Neural progenitor cell (in vitro differentiated cells): ENCODE data around the gene ALDOA. TPM values are rescaled to one million over a fixed set of nuclear protein-coding genes. Genes with fewer than 3 reads are reported as not detected.

ENCODE experiments used
- DNase-seq: peaks from one replicate; pipeline ENCODE4 v3.0.0-alpha.2; 2016; ENCODE audit warnings: low spot score
- H2AFZ ChIP-seq: fragments of 200-600 bp; sonication (generic); replicated peaks from 2 replicates; pipeline ENCODE4 v1.6.1; 2016; ENCODE audit warnings: antibody characterized with exemption
- H3F3A ChIP-seq: fragments of 200-600 bp; sonication (generic); 2 replicates; pipeline ENCODE4 v1.6.1; 2016; ENCODE audit warnings: antibody characterized with exemption, low read depth
- H3K27ac ChIP-seq: fragments of 200-600 bp; sonication (generic); 2 replicates; pipeline ENCODE4 v1.5.1; 2016; ENCODE audit warnings: mild to moderate bottlenecking
- H3K27me3 ChIP-seq: fragments of 200-600 bp; sonication (generic); 2 replicates; pipeline ENCODE4 v1.6.1; 2016; ENCODE audit warnings: mild to moderate bottlenecking, moderate library complexity
- H3K36me3 ChIP-seq: fragments of 200-600 bp; sonication (generic); 2 replicates; pipeline ENCODE4 v1.5.1; 2016
- H3K4me1 ChIP-seq: fragments of 200-600 bp; sonication (generic); 2 replicates; pipeline ENCODE4 v1.6.1; 2016; ENCODE audit warnings: mixed run types
- H3K4me2 ChIP-seq: fragments of 200-600 bp; sonication (generic); 2 replicates; pipeline ENCODE4 v1.6.1; 2016
- H3K4me3 ChIP-seq: fragments of 200-600 bp; sonication (generic); 2 replicates; pipeline ENCODE4 v1.5.1; 2016
- H3K79me2 ChIP-seq: fragments of 200-600 bp; sonication (generic); 2 replicates; pipeline ENCODE4 v1.6.1; 2016; ENCODE audit warnings: low read depth
- H3K9ac ChIP-seq: fragments of 200-600 bp; sonication (generic); 2 replicates; pipeline ENCODE4 v1.6.1; 2016
- H3K9me3 ChIP-seq: fragments of 200-600 bp; sonication (generic); 2 replicates; pipeline ENCODE4 v1.5.1; 2016; ENCODE audit warnings: low read depth
- H4K20me1 ChIP-seq: fragments of 200-600 bp; sonication (generic); 2 replicates; pipeline ENCODE4 v1.6.1; 2016; ENCODE audit warnings: low read depth
- H3K27ac Mint-ChIP-seq: 3 replicates; pipeline ENCODE4 v1.8.0; 2021; ENCODE audit warnings: mixed read lengths
- H3K27me3 Mint-ChIP-seq: 2 replicates; pipeline ENCODE4 v1.8.0; 2022; ENCODE audit warnings: low read depth, mild to moderate bottlenecking, inconsistent platforms, moderate library complexity, mixed read lengths; ENCODE audit not compliant: insufficient read depth
- H3K36me3 Mint-ChIP-seq: 3 replicates; pipeline ENCODE4 v1.8.0; 2021; ENCODE audit warnings: mixed read lengths
- H3K4me1 Mint-ChIP-seq: 3 replicates; pipeline ENCODE4 v1.8.0; 2021; ENCODE audit warnings: mixed read lengths
- H3K4me3 Mint-ChIP-seq: 3 replicates; pipeline ENCODE4 v1.8.0; 2021; ENCODE audit warnings: mild to moderate bottlenecking, moderate library complexity, mixed read lengths
- H3K9me3 Mint-ChIP-seq: 3 replicates; pipeline ENCODE4 v1.8.0; 2020; ENCODE audit warnings: mixed read lengths
- EZH2 ChIP-seq: fragments of 200-600 bp; sonication (generic); IDR thresholded peaks from 2 replicates; pipeline ENCODE4 v1.6.1; 2017; ENCODE audit warnings: antibody characterized with exemption, mild to moderate bottlenecking, moderate library complexity
- EZH2phosphoT487 ChIP-seq: fragments of 200-600 bp; sonication (generic); IDR thresholded peaks from 2 replicates; pipeline ENCODE4 v1.6.1; 2017; ENCODE audit warnings: antibody characterized with exemption
- total RNA-seq: library from RNA; depleted of rRNA; stranded (reverse); fragments of >200 nt; gene quantifications from 2 replicates; pipeline ENCODE4 v1.2.3, GENCODE V29; 2015; ENCODE audit warnings: low replicate concordance
- TF ChIP-seq, protein P1 (sequence below): fragments of 200-600 bp; sonication (generic); IDR thresholded peaks from 2 replicates; pipeline ENCODE4 v1.5.1; 2017; ENCODE audit warnings: antibody characterized with exemption, mild to moderate bottlenecking

The ALDOA gene
- total RNA-seq, 1 donor from 2014 or later: 469 TPM

DNA sequence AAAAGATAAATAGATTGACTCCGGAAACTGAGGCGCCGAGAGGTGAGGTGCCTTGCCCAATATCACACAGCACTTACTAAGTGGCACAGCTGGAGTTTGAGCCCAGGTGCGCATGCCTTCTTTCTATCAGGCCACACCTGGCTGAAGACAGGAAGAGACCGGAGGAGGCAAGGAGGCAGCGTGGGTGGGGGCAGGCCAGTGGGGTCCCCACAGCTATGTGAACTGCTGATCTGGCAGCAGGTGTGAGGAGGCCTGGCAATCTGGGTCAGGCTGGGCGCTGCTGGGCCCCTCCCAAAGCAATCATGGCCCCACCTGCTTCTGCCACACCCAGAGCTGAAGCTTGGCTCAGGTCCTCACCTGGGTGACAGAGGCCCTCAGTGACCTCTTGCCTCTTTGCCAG is 49.7 kb downstream of the ALDOA start:
- no peaks in the 10 kb centered on the region for H3K4me1 ChIP-seq
- H3K27me3 ChIP-seq: no peaks in the 10 kb centered on the region
- H3K4me2 ChIP-seq: no peak overlapping the region
- no peaks in the 10 kb centered on the region for H3K9me3 Mint-ChIP-seq
- TF ChIP-seq EZH2: no peak
- H2AFZ ChIP-seq: no peak overlapping the region
- H3F3A ChIP-seq: peaks cover 29% of the 10 kb centered on the region
- H3K27me3 Mint-ChIP-seq: peaks cover 6% of the 10 kb centered on the region
- DNase-seq: no peak
- no peak overlapping the region for H3K4me3 Mint-ChIP-seq
- no peak overlapping the region for H3K9ac ChIP-seq
- H3K36me3 ChIP-seq: no peaks in the 10 kb centered on the region
- no peak overlapping the region for H3K27ac ChIP-seq
- no peaks in the 10 kb centered on the region for H3K79me2 ChIP-seq
- no peak overlapping the region for H3K4me3 ChIP-seq
- H3K9me3 ChIP-seq: no peaks in the 10 kb centered on the region
- H4K20me1 ChIP-seq: peaks cover 29% of the 10 kb centered on the region
- H3K36me3 Mint-ChIP-seq: peaks cover 11% of the 10 kb centered on the region
- H3K27ac Mint-ChIP-seq: no peak overlapping the region
- H3K4me1 Mint-ChIP-seq: peaks cover 5% of the 10 kb centered on the region

DNA sequence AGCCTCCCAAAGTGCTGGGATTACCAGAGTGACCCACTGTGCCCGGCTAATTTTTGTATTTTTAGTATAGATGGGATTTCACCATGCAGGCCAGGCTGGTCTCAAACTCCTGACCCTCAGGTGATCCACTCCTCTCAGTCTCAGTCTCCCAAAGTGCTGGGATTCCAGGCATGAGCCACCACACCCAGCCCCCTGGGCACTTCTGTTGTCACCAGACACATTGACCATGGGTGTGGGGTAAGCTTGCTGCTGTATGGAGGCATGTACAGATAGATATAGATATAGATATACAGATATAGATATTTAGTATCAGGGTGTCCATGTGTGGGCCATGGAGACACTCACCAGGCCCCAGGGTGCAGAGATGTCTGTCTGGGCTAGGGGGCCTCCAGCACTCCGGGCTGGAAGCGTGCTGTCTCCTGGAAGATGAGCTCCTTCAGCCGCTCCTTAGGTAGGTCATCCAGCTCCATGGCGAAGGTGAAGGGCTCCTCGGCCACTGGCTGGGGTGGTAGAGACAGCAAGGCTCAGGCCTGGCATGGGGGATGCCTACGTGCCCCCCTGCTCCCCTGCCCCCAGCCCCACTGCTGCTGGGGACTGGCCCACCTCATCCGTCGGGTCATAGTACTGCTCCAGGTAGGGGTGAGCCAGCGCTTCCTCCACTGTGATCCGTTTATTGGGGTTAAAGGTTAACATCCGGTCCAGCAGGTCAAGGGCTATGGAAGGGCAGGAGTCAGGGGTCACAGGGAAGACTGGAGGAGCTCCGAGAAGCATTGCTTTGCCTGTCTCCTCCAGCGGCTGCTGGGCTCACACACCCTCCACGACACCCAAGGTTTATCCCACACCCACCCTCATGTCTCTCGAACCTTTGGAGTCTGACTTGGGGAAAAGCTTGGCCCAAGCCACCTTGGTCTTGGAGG is 51.0 kb downstream of the ALDOA start:
- H3K4me2 ChIP-seq: no peak overlapping the region
- TF ChIP-seq EZH2 (no peak), EZH2phosphoT487 (no peak)
- TF ChIP-seq, protein P1, sequence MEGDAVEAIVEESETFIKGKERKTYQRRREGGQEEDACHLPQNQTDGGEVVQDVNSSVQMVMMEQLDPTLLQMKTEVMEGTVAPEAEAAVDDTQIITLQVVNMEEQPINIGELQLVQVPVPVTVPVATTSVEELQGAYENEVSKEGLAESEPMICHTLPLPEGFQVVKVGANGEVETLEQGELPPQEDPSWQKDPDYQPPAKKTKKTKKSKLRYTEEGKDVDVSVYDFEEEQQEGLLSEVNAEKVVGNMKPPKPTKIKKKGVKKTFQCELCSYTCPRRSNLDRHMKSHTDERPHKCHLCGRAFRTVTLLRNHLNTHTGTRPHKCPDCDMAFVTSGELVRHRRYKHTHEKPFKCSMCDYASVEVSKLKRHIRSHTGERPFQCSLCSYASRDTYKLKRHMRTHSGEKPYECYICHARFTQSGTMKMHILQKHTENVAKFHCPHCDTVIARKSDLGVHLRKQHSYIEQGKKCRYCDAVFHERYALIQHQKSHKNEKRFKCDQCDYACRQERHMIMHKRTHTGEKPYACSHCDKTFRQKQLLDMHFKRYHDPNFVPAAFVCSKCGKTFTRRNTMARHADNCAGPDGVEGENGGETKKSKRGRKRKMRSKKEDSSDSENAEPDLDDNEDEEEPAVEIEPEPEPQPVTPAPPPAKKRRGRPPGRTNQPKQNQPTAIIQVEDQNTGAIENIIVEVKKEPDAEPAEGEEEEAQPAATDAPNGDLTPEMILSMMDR: no peak
- peaks cover 24% of the 10 kb centered on the region for H3F3A ChIP-seq
- no peaks in the 10 kb centered on the region for H3K27me3 ChIP-seq
- no peaks in the 10 kb centered on the region for H3K79me2 ChIP-seq
- no peaks in the 10 kb centered on the region for H3K36me3 ChIP-seq
- H3K9me3 ChIP-seq: no peaks in the 10 kb centered on the region
- no peak overlapping the region for H3K4me3 ChIP-seq
- no peak overlapping the region for H3K27ac ChIP-seq
- H3K36me3 Mint-ChIP-seq: peaks cover 13% of the 10 kb centered on the region
- H3K4me1 Mint-ChIP-seq: peaks cover 4% of the 10 kb centered on the region
- H3K9ac ChIP-seq: no peak overlapping the region
- no peaks in the 10 kb centered on the region for H3K9me3 Mint-ChIP-seq
- H3K4me3 Mint-ChIP-seq: no peak overlapping the region
- H2AFZ ChIP-seq: no peak overlapping the region
- DNase-seq: no peak
- peaks cover 3% of the 10 kb centered on the region for H3K27me3 Mint-ChIP-seq
- no peaks in the 10 kb centered on the region for H3K4me1 ChIP-seq
- no peak overlapping the region for H3K27ac Mint-ChIP-seq
- H4K20me1 ChIP-seq: peaks cover 20% of the 10 kb centered on the region

DNA sequence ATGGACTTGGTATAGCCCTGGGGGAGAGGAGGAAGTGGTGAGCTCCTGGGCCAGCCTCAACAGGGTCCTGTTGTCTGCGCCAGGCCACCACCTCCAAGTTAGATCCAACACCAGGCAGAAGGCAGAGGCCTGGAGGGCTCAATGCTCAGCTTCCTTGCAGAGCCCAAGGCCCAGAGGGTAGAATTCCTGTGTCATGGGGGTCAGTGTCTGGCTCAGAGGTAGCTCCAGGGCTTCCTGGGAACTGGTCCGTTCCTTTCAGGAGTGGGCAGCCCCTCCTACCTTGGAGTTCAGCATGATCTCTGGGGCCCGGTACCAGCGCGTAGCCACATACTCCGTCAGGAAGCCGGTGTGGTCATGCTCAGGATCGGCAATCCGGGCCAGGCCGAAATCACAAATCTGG is 52.2 kb downstream of the ALDOA start:
- H4K20me1 ChIP-seq: peaks cover 8% of the 10 kb centered on the region
- peaks cover 12% of the 10 kb centered on the region for H3K36me3 Mint-ChIP-seq
- H3K4me3 Mint-ChIP-seq: no peak overlapping the region
- no peaks in the 10 kb centered on the region for H3K9me3 Mint-ChIP-seq
- H3K4me3 ChIP-seq: no peak overlapping the region
- H3F3A ChIP-seq: peaks cover 23% of the 10 kb centered on the region
- no peak overlapping the region for H3K27ac Mint-ChIP-seq
- H3K27me3 ChIP-seq: no peaks in the 10 kb centered on the region
- H3K36me3 ChIP-seq: no peaks in the 10 kb centered on the region
- no peak overlapping the region for H2AFZ ChIP-seq
- H3K4me1 ChIP-seq: peaks cover 4% of the 10 kb centered on the region
- no peaks in the 10 kb centered on the region for H3K79me2 ChIP-seq
- H3K27ac ChIP-seq: no peak overlapping the region
- peaks cover 3% of the 10 kb centered on the region for H3K27me3 Mint-ChIP-seq
- H3K4me2 ChIP-seq: no peak overlapping the region
- no peak for TF ChIP-seq EZH2phosphoT487
- TF ChIP-seq, protein P1: no peak
- TF ChIP-seq EZH2: no peak
- no peak overlapping the region for H3K9ac ChIP-seq
- no peak for DNase-seq
- H3K9me3 ChIP-seq: no peaks in the 10 kb centered on the region
- peaks cover 10% of the 10 kb centered on the region for H3K4me1 Mint-ChIP-seq

DNA sequence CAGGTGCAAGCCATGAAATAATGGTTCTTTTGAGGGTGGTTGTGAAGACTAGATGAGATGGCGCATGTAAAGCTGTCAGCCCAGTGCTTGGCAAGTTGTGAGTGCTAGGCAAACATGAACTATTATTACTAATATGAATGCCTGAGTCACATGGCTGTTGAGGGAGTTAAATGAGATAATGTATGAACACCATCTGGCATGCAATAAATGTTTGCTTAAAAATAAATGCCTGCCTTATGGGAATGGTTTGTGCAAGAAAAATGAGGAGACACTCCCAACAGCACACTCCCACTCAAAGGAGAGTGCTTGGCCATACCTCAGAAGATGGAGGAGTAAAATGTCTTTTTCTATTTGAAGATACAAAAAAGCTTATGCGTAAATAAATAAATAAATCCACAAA is 53.9 kb downstream of the ALDOA start:
- H3K9ac ChIP-seq: no peak overlapping the region
- Mint-ChIP-seq H3K27ac (no peak overlapping the region), H3K27me3 (peaks cover 2% of the 10 kb centered on the region), H3K4me3 (no peak overlapping the region), H3K4me1 (peaks cover 16% of the 10 kb centered on the region), H3K36me3 (peaks cover 12% of the 10 kb centered on the region), H3K9me3 (no peaks in the 10 kb centered on the region)
- no peaks in the 10 kb centered on the region for H3K27me3 ChIP-seq
- no peak overlapping the region for H2AFZ ChIP-seq
- peaks cover 4% of the 10 kb centered on the region for H3K4me1 ChIP-seq
- no peak for DNase-seq
- no peak overlapping the region for H3K4me2 ChIP-seq
- H4K20me1 ChIP-seq: no peaks in the 10 kb centered on the region
- no peaks in the 10 kb centered on the region for H3K79me2 ChIP-seq
- no peaks in the 10 kb centered on the region for H3K36me3 ChIP-seq
- H3K9me3 ChIP-seq: no peaks in the 10 kb centered on the region
- H3K27ac ChIP-seq: no peak overlapping the region
- peaks cover 10% of the 10 kb centered on the region for H3F3A ChIP-seq
- TF ChIP-seq, protein P1: no peak
- no peak for TF ChIP-seq EZH2
- no peak for TF ChIP-seq EZH2phosphoT487
- no peak overlapping the region for H3K4me3 ChIP-seq
